HG02588 (cell line): ENCODE data around the gene PHYHIPL.

Source experiments
- ATAC-seq: cut with Tn5 transposase; IDR thresholded peaks from one replicate; pipeline ENCODE4 v1.9.1; 2021; ENCODE audit warnings: mild to moderate bottlenecking, moderate library complexity; ENCODE audit not compliant: unreplicated experiment

PHYHIPL gene

GRCh38 chr10:59245686-59246085 is 69.2 kb downstream of the PHYHIPL start:
- no peak for ATAC-seq

DNA sequence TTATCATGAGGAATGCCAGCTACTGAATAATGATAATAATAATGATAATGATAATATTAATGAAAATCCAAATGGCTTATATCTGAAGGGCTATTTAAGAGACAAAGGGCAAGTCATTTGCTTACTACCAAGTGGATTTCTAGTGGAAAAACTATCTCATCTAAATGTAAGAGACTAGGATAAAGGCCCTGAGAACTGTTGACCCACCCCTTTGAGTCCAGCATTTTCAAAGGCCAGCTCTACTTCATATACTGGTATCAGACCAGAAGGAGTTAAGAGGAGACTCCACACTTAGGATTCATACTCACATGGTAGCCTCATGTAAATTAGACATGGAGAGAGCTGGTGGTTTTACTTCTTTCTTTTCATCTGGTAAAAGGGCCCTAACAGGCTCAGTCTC is 76.0 kb downstream of the PHYHIPL start:
- ATAC-seq, result no peak

DNA sequence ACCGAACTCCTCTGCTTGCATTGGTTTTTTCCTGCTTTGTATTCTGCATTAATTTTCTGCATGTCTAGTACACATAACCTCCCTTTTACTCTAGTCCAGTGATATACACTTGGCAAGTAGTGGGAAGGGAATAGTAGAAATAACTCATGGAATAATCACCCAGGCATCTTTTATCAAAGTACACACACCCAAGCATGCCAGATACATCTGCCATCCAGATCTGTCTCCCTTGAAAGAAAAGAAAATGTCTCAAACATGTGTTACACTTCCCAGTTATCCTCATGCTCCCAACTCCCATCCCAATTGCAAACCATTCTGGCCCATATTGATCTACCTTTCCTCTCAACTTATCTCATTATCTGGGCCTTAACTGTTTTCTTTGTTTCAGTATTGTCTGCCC is 79.0 kb downstream of the PHYHIPL start:
- no peak for ATAC-seq

GRCh38 chr10:59257224-59257623 is 80.8 kb downstream of the PHYHIPL start:
- ATAC-seq, result no peak

GRCh38 chr10:59258890-59259289 is 82.4 kb downstream of the PHYHIPL start:
- ATAC-seq, result no peak

DNA sequence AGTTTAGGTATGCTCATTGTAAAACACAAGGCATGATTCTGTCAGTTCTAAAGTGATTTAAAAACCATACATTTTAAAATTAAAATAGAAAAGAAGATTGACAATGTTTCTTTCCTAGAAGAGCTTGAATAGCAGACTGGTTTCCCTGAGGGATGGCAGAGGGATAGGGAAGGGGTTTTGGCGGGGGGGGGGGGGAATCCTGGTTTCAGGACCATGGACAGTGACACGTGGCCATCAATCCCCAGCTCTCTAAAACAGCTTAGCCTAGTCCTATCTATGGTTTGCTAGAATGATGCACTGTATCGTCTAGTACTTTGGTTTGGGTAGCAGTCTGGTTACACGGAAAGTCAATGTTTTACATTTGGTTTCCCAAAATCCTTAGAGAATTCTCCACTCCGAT is 88.7 kb downstream of the PHYHIPL start:
- ATAC-seq, result no peak

GRCh38 chr10:59266321-59266720 is 89.9 kb downstream of the PHYHIPL start:
- ATAC-seq, result no peak

GRCh38 chr10:59268460-59268859 is 92.0 kb downstream of the PHYHIPL start:
- no peak for ATAC-seq

GRCh38 chr10:59269651-59270050 is 93.2 kb downstream of the PHYHIPL start:
- ATAC-seq, result no peak

- no peak for ATAC-seq
These were observed 94.0 kb downstream of the PHYHIPL start for GRCh38 chr10:59270492-59270891.

- no peak for ATAC-seq
These were observed 94.7 kb downstream of the PHYHIPL start for GRCh38 chr10:59271160-59271559.

GRCh38 chr10:59272061-59272460 is 95.6 kb downstream of the PHYHIPL start:
- no peak for ATAC-seq

DNA sequence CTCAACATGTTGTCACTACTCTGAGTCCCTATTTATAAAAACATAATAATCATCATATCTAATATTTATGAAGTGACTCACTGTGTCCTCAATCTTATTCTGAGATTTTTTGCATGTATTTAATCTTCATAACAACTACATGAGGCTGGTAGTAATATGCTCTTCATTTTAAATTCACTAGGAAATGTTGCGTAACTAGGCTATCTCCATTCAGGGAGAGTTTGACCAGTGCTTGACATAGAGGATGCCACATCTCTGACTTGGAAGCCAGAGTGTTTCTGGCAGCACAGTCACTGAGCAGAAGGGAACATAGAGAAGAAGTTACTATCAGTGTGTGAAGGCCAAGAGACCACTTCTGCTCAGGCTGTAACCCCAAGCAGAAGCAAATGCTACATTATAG is 97.0 kb downstream of the PHYHIPL start:
- no peak for ATAC-seq

DNA sequence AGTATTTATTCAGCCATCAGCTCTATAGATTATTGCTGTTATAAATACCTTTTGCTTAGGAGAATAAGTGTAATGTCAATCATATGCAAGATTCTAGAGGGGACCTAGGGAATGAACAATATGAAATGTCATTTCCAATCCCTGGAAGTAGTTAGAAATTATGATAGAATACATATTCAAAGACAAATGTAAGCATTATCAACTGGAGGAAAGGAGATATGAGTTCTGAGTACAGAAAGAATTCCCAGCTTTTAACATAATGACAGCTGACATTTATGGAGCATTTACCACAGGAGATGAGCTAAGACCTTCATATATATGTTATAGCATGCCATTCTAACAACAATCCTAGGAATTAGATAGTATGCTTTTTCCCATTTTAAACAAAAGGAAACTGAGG is 99.7 kb downstream of the PHYHIPL start:
- ATAC-seq, result no peak

- ATAC-seq, result no peak
These were observed 100.5 kb downstream of the PHYHIPL start for GRCh38 chr10:59276919-59277318.

- ATAC-seq, result no peak
These were observed 103.0 kb downstream of the PHYHIPL start for GRCh38 chr10:59279476-59279875.

- ATAC-seq, result no peak
These were observed 103.6 kb downstream of the PHYHIPL start for GRCh38 chr10:59279991-59280505.

GRCh38 chr10:59281861-59282260 is 105.4 kb downstream of the PHYHIPL start:
- ATAC-seq, result no peak

DNA sequence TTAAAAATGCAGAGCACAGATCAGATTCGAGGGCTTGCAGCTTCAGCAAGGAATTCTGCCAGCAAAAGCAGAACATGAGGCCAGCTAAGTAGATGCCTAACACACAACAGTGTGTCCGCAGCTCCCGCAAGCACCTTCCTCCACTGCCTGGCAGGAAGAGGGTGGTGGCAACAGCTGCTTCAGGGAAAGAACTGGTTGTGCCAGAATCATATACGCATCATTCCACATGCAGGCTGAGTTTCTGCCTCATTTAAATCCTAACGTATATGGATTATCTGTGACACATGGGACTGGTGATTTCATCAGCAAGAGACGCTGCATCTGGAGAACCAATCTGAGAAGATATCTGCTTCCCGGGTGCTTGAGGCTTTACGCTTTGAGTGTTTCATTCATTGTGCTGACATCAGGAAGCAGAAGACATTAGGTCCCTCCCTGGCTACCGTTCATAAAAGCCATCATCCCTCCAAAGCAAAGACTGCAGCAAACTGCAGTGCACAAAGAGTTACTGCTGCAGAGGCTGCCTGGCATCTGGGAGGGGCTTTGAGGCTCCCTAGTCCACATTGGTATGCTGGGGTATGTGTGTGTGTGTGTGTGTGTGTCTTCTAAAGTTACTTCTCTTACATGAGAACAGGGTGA is 107.1 kb downstream of the PHYHIPL start:
- ATAC-seq, result no peak

GRCh38 chr10:59284118-59284975 is 107.9 kb downstream of the PHYHIPL start:
- ATAC-seq, result no peak

DNA sequence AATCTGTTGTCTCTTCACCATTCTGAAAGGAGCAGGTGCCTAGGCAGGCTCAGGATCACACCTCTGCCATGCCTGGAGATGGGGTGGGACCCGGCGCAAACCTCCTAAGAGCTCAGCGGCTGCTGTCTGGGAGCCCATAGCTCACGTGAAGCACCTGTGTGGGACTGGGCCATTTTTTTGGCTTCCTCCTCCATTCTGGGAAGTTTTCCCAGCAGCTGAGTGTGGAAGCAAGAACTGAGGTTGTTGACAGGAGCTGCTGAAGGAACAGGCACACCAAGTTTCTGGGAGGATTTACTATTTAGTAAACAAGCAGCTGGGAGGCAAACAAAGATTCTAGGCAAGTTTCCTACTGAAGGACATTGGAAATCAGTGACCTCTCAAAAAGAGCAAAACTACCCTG is 108.6 kb downstream of the PHYHIPL start:
- no peak for ATAC-seq

- ATAC-seq, result no peak
These were observed 109.4 kb downstream of the PHYHIPL start for GRCh38 chr10:59285848-59286247.
